Adrenal gland (tissue), 5 donors: Measurements from ENCODE around the gene VPS9D1.

Source experiments
- POLR2A ChIP-seq, 2 donors: fragments of 450-650 bp; IDR thresholded peaks; one replicate each; pipeline ENCODE4 v1.6.1; 2017; ENCODE audit warnings: antibody characterized with exemption in 2 of 2, mild to moderate bottlenecking in 2 of 2, moderate library complexity in 1 of 2
- TF ChIP-seq, protein P1 (sequence below), 6 experiments: fragments of 450-650 bp in 4 of 6; fragments of 200-600 bp in 2 of 6; sonication (generic) in 1 of 6; IDR thresholded peaks; 1 replicate in 5 of 6; 2 replicates in 1 of 6; pipeline versions ENCODE4 v1.5.1 to v1.8.0; 2016 to 2021; ENCODE audit warnings: antibody characterized with exemption in 6 of 6, mild to moderate bottlenecking in 2 of 6, moderate library complexity in 1 of 6
- donor health status: DM: no; HTN: no; CAD: no.

DNA sequence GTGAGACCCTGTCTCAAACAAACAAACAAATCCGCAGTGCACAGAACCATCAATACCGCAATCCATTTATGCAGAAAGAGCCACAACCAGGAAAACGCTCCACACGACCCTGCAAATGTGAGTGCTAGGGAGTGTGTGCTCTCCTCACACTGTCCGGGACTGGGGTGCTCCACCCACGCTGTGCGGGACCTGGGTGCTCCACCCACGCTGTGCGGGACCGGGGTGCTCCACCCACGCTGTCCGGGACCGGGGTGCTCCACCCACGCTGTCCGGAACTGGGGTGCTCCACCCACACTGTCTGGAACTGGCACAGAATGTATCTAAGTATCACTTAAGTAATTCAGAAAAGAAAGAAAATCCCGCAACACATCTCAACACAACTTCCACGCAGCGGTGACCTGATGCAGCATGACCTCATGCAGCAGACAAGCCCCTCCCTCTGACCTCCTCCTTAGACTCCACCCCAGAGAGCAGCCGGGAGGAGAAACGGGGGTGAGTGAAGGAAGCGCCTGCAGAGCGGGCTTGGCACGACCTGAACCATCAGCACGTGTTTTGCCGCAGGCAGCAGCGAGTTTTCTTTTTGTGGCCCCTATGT, 39.1 kb upstream of the VPS9D1 start:
- TF ChIP-seq POLR2A (IDR thresholded peaks at IDR 0.05) = no peak
- TF ChIP-seq, protein P1, sequence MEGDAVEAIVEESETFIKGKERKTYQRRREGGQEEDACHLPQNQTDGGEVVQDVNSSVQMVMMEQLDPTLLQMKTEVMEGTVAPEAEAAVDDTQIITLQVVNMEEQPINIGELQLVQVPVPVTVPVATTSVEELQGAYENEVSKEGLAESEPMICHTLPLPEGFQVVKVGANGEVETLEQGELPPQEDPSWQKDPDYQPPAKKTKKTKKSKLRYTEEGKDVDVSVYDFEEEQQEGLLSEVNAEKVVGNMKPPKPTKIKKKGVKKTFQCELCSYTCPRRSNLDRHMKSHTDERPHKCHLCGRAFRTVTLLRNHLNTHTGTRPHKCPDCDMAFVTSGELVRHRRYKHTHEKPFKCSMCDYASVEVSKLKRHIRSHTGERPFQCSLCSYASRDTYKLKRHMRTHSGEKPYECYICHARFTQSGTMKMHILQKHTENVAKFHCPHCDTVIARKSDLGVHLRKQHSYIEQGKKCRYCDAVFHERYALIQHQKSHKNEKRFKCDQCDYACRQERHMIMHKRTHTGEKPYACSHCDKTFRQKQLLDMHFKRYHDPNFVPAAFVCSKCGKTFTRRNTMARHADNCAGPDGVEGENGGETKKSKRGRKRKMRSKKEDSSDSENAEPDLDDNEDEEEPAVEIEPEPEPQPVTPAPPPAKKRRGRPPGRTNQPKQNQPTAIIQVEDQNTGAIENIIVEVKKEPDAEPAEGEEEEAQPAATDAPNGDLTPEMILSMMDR (IDR thresholded peaks at IDR 0.05) = no peak
